GM18526 (cell line): ENCODE measurements around the gene NF2.

ENCODE experiments used
- POLR2A ChIP-seq: IDR thresholded peaks from 3 replicates; pipeline ENCODE4 v1.6.1; 2011; ENCODE audit not compliant: insufficient read length; ENCODE audit errors: extremely low read depth

The NF2 gene

GRCh38 chr22:29732883-29733282, 129.4 kb downstream of the NF2 start:
- no peak for TF ChIP-seq POLR2A

GRCh38 chr22:29733362-29734201, 130.1 kb downstream of the NF2 start:
- no peak for TF ChIP-seq POLR2A

- TF ChIP-seq POLR2A, result no peak
Measured at GRCh38 chr22:29734406-29734805, 131.0 kb downstream of the NF2 start.

- TF ChIP-seq POLR2A, result no peak
Measured at GRCh38 chr22:29734838-29735237, 131.4 kb downstream of the NF2 start.

- no peak for TF ChIP-seq POLR2A
Measured at GRCh38 chr22:29735416-29735815, 132.0 kb downstream of the NF2 start.

- TF ChIP-seq POLR2A, result no peak
Measured at GRCh38 chr22:29737251-29738117, 134.1 kb downstream of the NF2 start.

- TF ChIP-seq POLR2A, result no peak
Measured at GRCh38 chr22:29738118-29738815, 134.8 kb downstream of the NF2 start.

- TF ChIP-seq POLR2A, result no peak
Measured at GRCh38 chr22:29739346-29739875, 136.0 kb downstream of the NF2 start.

GRCh38 chr22:29740216-29740615, 136.8 kb downstream of the NF2 start:
- no peak for TF ChIP-seq POLR2A

- no peak for TF ChIP-seq POLR2A
Measured at GRCh38 chr22:29741926-29742325, 138.5 kb downstream of the NF2 start.

- TF ChIP-seq POLR2A, result no peak
Measured at GRCh38 chr22:29742326-29742725, 138.9 kb downstream of the NF2 start.

- TF ChIP-seq POLR2A, result no peak
Measured at GRCh38 chr22:29744902-29745301, 141.5 kb downstream of the NF2 start.

- no peak for TF ChIP-seq POLR2A
Measured at GRCh38 chr22:29747832-29748231, 144.4 kb downstream of the NF2 start.
